Measurements from ENCODE around the gene TMCC1.

DNA sequence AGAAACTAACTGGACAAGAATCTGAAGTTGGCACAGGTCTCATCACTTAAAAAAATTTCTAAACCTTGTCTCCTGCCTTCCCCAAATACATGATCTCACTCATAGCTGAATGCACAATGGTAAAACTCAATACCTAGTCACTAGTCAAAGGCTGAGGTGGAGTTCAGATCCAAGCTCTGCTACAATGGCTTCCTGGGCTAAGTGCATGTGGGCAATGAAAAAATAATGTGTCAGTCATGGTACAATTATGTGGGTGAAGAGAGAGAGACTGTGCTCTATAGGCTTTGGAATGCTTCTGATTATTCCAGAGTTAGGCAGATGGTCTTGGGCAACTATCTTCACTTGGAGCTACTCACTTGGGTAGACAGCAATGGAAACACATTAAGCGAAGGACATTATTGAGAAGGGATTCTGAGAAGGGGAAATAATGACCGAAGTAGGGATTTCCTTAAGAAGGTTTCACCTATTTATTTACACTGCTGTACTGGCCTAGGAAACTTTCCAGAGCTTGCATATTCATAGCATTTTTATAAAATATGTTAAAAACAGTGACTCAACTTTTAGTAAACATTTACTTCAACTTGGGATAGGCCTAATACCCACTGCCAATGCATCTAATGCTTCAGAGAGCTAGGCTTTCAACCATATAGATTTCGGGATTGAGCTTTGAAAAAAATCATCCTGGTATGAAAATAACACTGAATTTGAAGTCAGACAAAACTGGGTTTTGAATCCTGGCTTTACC, 228.3 kb downstream of the TMCC1 start:
- TF ChIP-seq POLR2AphosphoS5 (IDR thresholded peaks at IDR 0.05; ENCODE audit: low read depth, low read length) (no peak), SIN3A (IDR thresholded peaks at IDR 0.05; ENCODE audit: borderline replicate concordance, insufficient read depth, low read length) (no peak), TAF1 (IDR thresholded peaks at IDR 0.05; ENCODE audit: borderline replicate concordance, insufficient read depth, low read length) (no peak)
